ENCODE measurements around the gene AP1S3.

The AP1S3 gene

GRCh38 chr2:223722226-223722625, 115.2 kb downstream of the AP1S3 start:
- DNase-seq (ENCODE audit: low read depth), result no peak

- DNase-seq (ENCODE audit: low read depth), result no peak
These were observed 115.6 kb downstream of the AP1S3 start for GRCh38 chr2:223721746-223722145.

- no peak for DNase-seq (ENCODE audit: low read depth)
These were observed 117.0 kb downstream of the AP1S3 start for GRCh38 chr2:223720367-223720766.

GRCh38 chr2:223712642-223713041, 124.7 kb downstream of the AP1S3 start:
- DNase-seq (ENCODE audit: low read depth), result no peak

GRCh38 chr2:223711596-223712326, 125.6 kb downstream of the AP1S3 start:
- no peak for DNase-seq (ENCODE audit: low read depth)
